Measurements from ENCODE around the gene CYP1A2. TPM values are rescaled to one million over a fixed set of nuclear protein-coding genes. Genes with fewer than 3 reads are reported as not detected.

CYP1A2 gene
- total and polyA plus RNA-seq, 7 donors = 0.03 TPM; not detected in 6

DNA sequence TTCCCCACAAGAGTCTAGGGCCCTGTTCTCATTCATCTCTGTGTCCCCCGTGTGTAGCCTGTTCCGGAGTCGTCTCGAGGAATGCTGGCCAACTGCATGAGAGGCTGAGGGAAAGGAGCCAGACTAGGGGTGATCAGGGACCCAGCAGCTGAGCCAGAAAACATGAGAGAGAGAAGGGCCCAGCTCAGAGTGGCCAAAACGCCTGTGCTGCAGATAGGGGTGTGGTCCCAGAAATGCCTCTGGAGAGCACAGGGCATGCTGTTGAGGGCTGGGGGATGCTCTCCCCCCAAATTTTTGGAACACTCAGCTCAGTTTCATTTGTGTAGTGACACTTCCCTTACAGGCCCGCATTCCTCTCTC is 14.1 kb downstream of the CYP1A2 start:
- ATAC-seq = no peak
- no peak for DNase-seq
- 23 to 33% (median 24%) methylated on average over 6 of the region's 6 CpGs for WGBS, 3 donors
- Histone ChIP-seq H3K9me3 (no peaks in the 10 kb centered on the region), H3K27ac (no peak overlapping the region), H3K4me3 (no peak overlapping the region), H3K27me3 (ENCODE audit: insufficient read depth in 3 of 3, low read length in 2 of 3) (peaks cover 0 to 2% (median 0%) of the 10 kb centered on the region in 3 donors), H3K4me1 (no peaks in the 10 kb centered on the region), H3K36me3 (ENCODE audit: insufficient read depth in 1 of 2, low read depth in 1 of 2) (no peaks in the 10 kb centered on the region)
- intact Hi-C loops (cut with DNase I) = no loop called here
- TF ChIP-seq, protein P1, sequence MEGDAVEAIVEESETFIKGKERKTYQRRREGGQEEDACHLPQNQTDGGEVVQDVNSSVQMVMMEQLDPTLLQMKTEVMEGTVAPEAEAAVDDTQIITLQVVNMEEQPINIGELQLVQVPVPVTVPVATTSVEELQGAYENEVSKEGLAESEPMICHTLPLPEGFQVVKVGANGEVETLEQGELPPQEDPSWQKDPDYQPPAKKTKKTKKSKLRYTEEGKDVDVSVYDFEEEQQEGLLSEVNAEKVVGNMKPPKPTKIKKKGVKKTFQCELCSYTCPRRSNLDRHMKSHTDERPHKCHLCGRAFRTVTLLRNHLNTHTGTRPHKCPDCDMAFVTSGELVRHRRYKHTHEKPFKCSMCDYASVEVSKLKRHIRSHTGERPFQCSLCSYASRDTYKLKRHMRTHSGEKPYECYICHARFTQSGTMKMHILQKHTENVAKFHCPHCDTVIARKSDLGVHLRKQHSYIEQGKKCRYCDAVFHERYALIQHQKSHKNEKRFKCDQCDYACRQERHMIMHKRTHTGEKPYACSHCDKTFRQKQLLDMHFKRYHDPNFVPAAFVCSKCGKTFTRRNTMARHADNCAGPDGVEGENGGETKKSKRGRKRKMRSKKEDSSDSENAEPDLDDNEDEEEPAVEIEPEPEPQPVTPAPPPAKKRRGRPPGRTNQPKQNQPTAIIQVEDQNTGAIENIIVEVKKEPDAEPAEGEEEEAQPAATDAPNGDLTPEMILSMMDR (IDR thresholded peaks at IDR 0.05) = no peak

- WGBS, 3 donors = 84 to 92% (median 85%) methylated on average over 15 of the region's 15 CpGs
- no peaks in the 10 kb centered on the region for H3K36me3 ChIP-seq (ENCODE audit: insufficient read depth in 1 of 2, low read depth in 1 of 2)
- no peaks in the 10 kb centered on the region for H3K4me1 ChIP-seq
- TF ChIP-seq, protein P1 (IDR thresholded peaks at IDR 0.05) = no peak
- ATAC-seq (no peak), DNase-seq (peak in 1 of 2 donors; percentile 23)
- no peak overlapping the region for H3K4me3 ChIP-seq
- no peaks in the 10 kb centered on the region for H3K9me3 ChIP-seq
- intact Hi-C loops (cut with DNase I) = no loop called here
- no peak overlapping the region for H3K27ac ChIP-seq
- peaks cover 0 to 2% (median 0%) of the 10 kb centered on the region in 3 donors for H3K27me3 ChIP-seq (ENCODE audit: insufficient read depth in 3 of 3, low read length in 2 of 3)
Measured at GRCh38 chr15:74763416-74763815, 14.8 kb downstream of the CYP1A2 start.

GRCh38 chr15:74767167-74768098 is 18.8 kb downstream of the CYP1A2 start:
- no peaks in the 10 kb centered on the region for H3K4me1 ChIP-seq
- TF ChIP-seq, protein P1 (IDR thresholded peaks at IDR 0.05) = no peak
- no peak overlapping the region for H3K4me3 ChIP-seq
- H3K27ac ChIP-seq = no peak overlapping the region
- no peaks in the 10 kb centered on the region for H3K9me3 ChIP-seq
- intact Hi-C loops (cut with DNase I) = loop anchor here (1.0 to 5.0 kb wide), 2 partner anchors 132 to 390 kb away; no protein-coding TSS in a partner anchor
- WGBS, 3 donors = 78 to 80% (median 80%) methylated on average over 14 of the region's 14 CpGs
- H3K36me3 ChIP-seq (ENCODE audit: insufficient read depth in 1 of 2, low read depth in 1 of 2) = no peaks in the 10 kb centered on the region
- ATAC-seq = no peak
- peaks cover 0 to 2% (median 0%) of the 10 kb centered on the region in 3 donors for H3K27me3 ChIP-seq (ENCODE audit: insufficient read depth in 3 of 3, low read length in 2 of 3)
- DNase-seq = no peak

DNA sequence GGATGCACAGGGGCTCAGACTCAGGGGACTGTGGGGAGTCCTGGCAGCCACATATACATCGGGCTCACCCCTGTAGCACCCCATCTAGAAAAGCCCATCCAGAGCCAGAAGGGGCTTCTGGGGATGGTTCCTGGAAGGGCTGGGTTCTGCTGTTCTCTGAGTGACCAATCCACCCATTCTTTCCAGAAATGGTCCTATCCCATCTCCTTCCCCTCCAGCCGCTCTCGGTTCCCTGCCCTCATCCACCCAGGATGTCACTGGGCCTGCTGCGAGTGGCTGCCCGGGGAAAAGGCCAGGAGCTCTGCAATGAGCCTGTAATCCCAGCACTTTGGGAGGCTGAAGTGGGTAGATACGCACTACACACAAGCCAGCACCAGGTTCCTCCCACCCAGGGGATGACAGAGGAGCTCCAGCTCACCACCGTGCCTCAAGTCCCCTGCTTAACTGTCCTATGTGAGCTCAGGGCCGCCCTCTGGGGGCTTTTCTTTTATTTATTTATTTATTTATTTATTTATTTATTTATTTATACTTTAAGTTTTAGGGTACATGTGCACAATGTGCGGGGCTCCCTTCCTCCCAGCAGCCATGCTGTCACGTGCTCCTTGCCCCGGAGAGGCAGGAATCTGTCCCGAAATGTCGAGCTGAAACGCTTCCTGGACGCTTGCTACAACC is 19.6 kb downstream of the CYP1A2 start:
- no peak for DNase-seq
- Histone ChIP-seq H3K27me3 (ENCODE audit: insufficient read depth in 3 of 3, low read length in 2 of 3) (peaks cover 0 to 2% (median 0%) of the 10 kb centered on the region in 3 donors), H3K4me3 (no peak overlapping the region), H3K4me1 (no peaks in the 10 kb centered on the region), H3K36me3 (ENCODE audit: insufficient read depth in 1 of 2, low read depth in 1 of 2) (no peaks in the 10 kb centered on the region), H3K27ac (no peak overlapping the region), H3K9me3 (no peaks in the 10 kb centered on the region)
- TF ChIP-seq, protein P1 (IDR thresholded peaks at IDR 0.05) = no peak
- 24 to 35% (median 24%) methylated on average over 15 of the region's 15 CpGs for WGBS, 3 donors
- ATAC-seq = no peak
- intact Hi-C loops (cut with DNase I) = loop anchor here (1.0 to 5.0 kb wide), 2 partner anchors 133 to 391 kb away; no protein-coding TSS in a partner anchor
